ENCODE data around the gene PSTPIP1. TPM values are rescaled to one million over a fixed set of nuclear protein-coding genes. Genes with fewer than 3 reads are reported as not detected.

The PSTPIP1 gene
- total and polyA plus RNA-seq, 2 of the 13 experiments (the other 11 are each of a cell fraction or from before 2014, with no cell fraction given), result 4.4 to 8.7 TPM

DNA sequence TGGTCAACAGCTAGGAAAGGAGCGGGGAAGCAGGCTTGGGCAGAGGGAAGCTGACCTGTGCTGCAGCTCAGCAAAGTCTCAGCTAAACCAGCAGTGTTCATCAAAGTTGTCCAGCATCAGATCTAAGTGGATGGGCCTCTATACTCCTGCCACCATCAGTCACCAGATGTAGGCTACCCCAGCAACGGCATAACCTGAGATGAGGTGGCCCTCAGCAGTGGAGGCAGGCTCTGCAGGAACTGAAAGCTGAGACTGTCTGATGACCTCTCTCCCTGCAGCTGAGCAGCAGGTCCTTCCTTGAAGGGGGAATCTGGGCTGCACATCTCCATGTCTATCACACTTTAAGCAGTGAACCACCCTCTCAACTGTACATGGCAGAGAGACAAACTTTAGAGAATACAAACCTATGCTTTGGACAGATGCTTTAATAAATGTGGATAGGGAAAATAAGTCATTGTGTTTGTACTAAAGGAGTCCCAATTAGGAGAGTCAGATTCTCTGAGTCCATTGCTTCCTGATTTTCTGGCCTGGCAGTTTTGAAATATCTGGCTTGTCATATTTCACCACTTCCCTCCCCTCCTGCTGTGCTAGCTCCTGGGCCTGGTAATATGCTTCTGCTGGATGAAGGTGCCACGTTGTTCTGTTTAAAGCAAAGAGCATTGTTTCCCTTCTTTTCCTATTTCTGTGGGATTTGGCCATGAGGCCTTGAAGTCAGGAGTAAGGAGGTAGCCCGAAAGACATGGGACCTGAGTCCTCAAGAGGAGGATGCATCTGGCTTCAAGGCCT, 11.1 kb upstream of the PSTPIP1 start (continued):
- no peak for TF ChIP-seq KDM5A (IDR thresholded peaks at IDR 0.05; ENCODE audit: borderline replicate concordance, low read length)
- no peak for TF ChIP-seq NCOA1 (CRISPR knock-in tag; IDR thresholded peaks at IDR 0.05)
- TF ChIP-seq ATF2 (CRISPR knock-in tag; IDR thresholded peaks at IDR 0.05), result no peak
- TF ChIP-seq SKI (IDR thresholded peaks at IDR 0.05; ENCODE audit: partially characterized antibody), result no peak
- no peak for TF ChIP-seq KDM5B (CRISPR knock-in tag; IDR thresholded peaks at IDR 0.05; ENCODE audit: borderline replicate concordance)

- no peaks in the 10 kb centered on the region for H3K9me3 ChIP-seq (ENCODE audit: low read length)
- ATAC-seq (no peak), FAIRE-seq (no peak), DNase-seq (ENCODE audit: low spot score) (no peak)
- H3K27ac ChIP-seq (ENCODE audit: extremely low read length, insufficient read depth, low read length), result no peak overlapping the region
- 51% methylated on average over 3 of the region's 3 CpGs for whole genome bisulfite sequencing (ENCODE audit: low lambda C conversion rate)
- no peaks in the 10 kb centered on the region for H3K36me3 ChIP-seq (replicated peaks in 1 of 2; ENCODE audit: control insufficient read depth in 1 of 2, insufficient read depth in 2 of 2, low read length in 2 of 2)
- H3K9ac ChIP-seq (ENCODE audit: insufficient read depth, low read depth, low read length), result no peak overlapping the region
- no peaks in the 10 kb centered on the region for H4K20me1 ChIP-seq (ENCODE audit: insufficient read depth, low read length)
- H2AFZ ChIP-seq (ENCODE audit: low read length), result no peak overlapping the region
- H3K27me3 ChIP-seq (ENCODE audit: control insufficient read depth in 1 of 2, insufficient read depth in 2 of 2, low read length in 2 of 2), result peaks cover 5 to 30% of the 10 kb centered on the region in 2 experiments; a peak in 4 of 5 replicates
- intact Hi-C loops (cut with micrococcal nuclease; ENCODE audit: unreplicated experiment), result no loop called here
- H3K79me2 ChIP-seq (ENCODE audit: insufficient read depth, low read length), result no peaks in the 10 kb centered on the region
- CTCF ChIA-PET (ENCODE audit: low intra/inter-chr PET ratio, low total read pairs), result no interaction called here
- peaks cover 4% of the 10 kb centered on the region for H3K4me1 ChIP-seq (ENCODE audit: insufficient read depth, low read length)
- POLR2A ChIA-PET, result no interaction called here
- no peak overlapping the region for H3K4me3 ChIP-seq (replicated peaks in 1 of 3; ENCODE audit: insufficient read depth in 1 of 3, low read depth in 2 of 3, low read length in 3 of 3)
- H3K4me2 ChIP-seq (ENCODE audit: low read depth, low read length), result no peak overlapping the region
- in situ Hi-C loops (cut with HindIII; ENCODE audit: extremely low pct_ligation_motif_present, low pct_unique_long_range_greater_than_20kb), result no loop called here
- no TSS peak for BruUV-seq (replicated peaks)
- TF ChIP-seq SMC3 (IDR thresholded peaks at IDR 0.05; ENCODE audit: low read length) (no peak), CTCF (CRISPR knock-in tag; IDR thresholded peaks at IDR 0.05) (no peak), MIXL1 (CRISPR knock-in tag; IDR thresholded peaks at IDR 0.05) (no peak), ZNF101 (CRISPR knock-in tag; IDR thresholded peaks at IDR 0.05; ENCODE audit: borderline replicate concordance, low read depth) (no peak), MTA3 (CRISPR knock-in tag; IDR thresholded peaks at IDR 0.05) (no peak), MTA1 (CRISPR knock-in tag; IDR thresholded peaks at IDR 0.05; ENCODE audit: borderline replicate concordance) (no peak), ISL2 (CRISPR knock-in tag; IDR thresholded peaks at IDR 0.05) (no peak), ZNF160 (CRISPR knock-in tag; IDR thresholded peaks at IDR 0.05) (no peak), HNF4A (CRISPR knock-in tag; IDR thresholded peaks at IDR 0.05) (no peak), PBX3 (CRISPR knock-in tag; IDR thresholded peaks at IDR 0.05; ENCODE audit: borderline replicate concordance) (no peak), GABPB1 (CRISPR knock-in tag; IDR thresholded peaks at IDR 0.05) (no peak), HNF1B (CRISPR knock-in tag; IDR thresholded peaks at IDR 0.05) (no peak), ZNF180 (CRISPR knock-in tag; IDR thresholded peaks at IDR 0.05; ENCODE audit: borderline replicate concordance, low read depth) (no peak)
Observed at GRCh38 chr15:76986743-76987142, 8.2 kb upstream of the PSTPIP1 start.

Measured in HepG2 (cell line).